ENCODE data around the gene DOK6. TPM values are rescaled to one million over a fixed set of nuclear protein-coding genes. Genes with fewer than 3 reads are reported as not detected.

The DOK6 gene
- 0.07 TPM in 1 of 2 replicates, not detected in the other for total RNA-seq

GRCh38 chr18:69400253-69400975, at the start of gene DOK6:
DOK6 (plus strand) TSS chr18:69400888.

All from nasal cavity respiratory epithelium epithelial cell of viscerocranial mucosa (primary cell).